GM12864 (cell line): ENCODE measurements around the gene TPST1.
"Not testable (repeated sequence)": the region's sequence is repeated elsewhere in the genome, so short reads cannot be mapped to it uniquely, and the experiment has no call there.

ENCODE experiments used
- DNase-seq: peaks from one replicate; pipeline ENCODE4 v3.0.0-alpha.2; 2011; ENCODE audit warnings: low read depth
- H3K4me3 ChIP-seq: 2 replicates; pipeline ENCODE4 v1.5.1; 2011; ENCODE audit warnings: mild to moderate bottlenecking, low read depth, low read length, control low read depth
- CTCF ChIP-seq: IDR thresholded peaks from 2 replicates; pipeline ENCODE4 v1.5.1; 2011; ENCODE audit warnings: low read depth, mild to moderate bottlenecking, moderate library complexity, low read length, control low read depth, inconsistent platforms; ENCODE audit errors: missing control alignments

TPST1 gene

DNA sequence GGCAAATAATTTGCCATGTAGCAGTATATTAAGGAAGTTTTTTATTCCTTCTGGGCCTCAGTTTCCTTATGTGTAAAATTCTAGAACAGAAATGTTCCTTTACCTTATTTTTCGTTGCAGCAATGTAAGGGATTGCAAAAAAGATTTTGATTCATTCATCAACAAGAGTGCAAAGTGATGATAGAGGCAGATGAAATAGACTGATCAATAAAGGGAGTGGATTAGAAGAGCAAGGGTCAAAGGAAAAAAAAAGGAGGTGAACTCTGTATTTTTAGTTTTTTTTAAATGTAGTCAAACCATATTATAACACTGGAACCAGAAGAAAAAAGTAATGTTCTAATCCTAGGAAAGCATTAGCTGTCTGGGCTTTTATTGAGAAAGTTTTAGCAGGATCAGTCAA is 14.7 kb downstream of the TPST1 start:
- no peak overlapping the region for H3K4me3 ChIP-seq
- DNase-seq = no peak
- no peak for TF ChIP-seq CTCF

DNA sequence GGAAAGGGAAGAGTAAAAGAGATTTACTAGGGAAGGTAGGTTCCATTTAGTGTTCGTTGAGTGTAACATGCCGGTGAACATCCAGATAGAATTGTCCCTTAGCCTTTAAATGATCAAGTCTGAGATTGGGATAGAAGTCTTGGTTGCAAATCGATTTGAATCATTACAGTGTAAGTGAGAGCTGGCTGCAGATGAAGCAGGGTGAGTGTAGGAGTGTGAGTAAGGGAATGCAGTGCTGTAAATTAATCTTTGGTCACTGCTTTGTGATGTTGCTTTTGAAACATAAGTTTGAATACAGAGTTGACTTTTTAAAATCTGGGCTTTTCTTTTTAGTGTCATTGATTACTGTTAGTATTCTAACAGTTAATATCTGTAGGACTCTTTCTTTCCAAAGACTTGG is 16.3 kb downstream of the TPST1 start:
- no peak for TF ChIP-seq CTCF
- no peak for DNase-seq
- H3K4me3 ChIP-seq = no peak overlapping the region

DNA sequence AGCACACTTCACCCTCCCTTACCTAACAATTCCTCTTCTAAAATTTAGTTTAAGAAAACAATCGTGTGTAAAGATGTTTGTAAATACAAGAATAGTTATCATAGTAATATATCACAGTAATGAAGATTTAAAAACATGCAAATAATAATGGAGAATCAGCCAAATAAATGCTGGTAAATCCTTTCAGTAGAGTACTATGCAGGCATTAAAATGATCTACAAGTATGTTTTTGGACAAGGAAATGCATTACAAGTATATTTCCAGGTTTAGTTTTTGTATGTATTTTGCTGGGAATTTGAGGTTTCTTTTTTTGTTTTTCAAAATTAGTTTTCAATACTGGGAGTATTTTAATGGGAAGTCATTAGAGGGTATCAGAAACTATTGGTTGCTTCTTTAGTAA is 22.7 kb downstream of the TPST1 start:
- no peak overlapping the region for H3K4me3 ChIP-seq
- no peak for DNase-seq
- no peak for TF ChIP-seq CTCF

GRCh38 chr7:66231326-66232216 is 26.4 kb downstream of the TPST1 start:
- DNase-seq = not testable (repeated sequence)

DNA sequence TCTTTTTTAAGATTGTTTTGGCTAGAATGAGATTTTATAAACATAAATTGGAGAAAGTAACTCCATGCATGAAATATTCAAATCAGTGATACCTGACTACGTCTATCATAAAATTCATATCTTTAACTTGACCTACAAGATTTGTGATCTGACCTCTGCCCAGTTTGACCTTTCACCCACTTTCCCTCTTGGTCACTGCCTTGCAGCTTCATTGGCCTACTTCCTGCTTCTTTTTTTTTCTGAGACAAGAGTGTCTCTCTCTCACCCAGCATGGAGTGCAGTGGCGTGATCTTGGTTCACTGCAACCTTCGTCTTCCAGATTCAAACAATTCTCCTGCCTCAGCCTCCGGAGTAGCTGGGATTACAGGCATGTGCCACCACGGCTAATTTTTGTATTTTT is 28.5 kb downstream of the TPST1 start:
- no peak overlapping the region for H3K4me3 ChIP-seq
- DNase-seq = no peak
- TF ChIP-seq CTCF = no peak

More at GRCh38 chr7:66231326-66232216, 26.4 kb downstream of the TPST1 start:
- not testable (repeated sequence) for H3K4me3 ChIP-seq

GRCh38 chr7:66236713-66237303 is 31.7 kb downstream of the TPST1 start:
- DNase-seq = no peak
- no peak for TF ChIP-seq CTCF
- no peak overlapping the region for H3K4me3 ChIP-seq

DNA sequence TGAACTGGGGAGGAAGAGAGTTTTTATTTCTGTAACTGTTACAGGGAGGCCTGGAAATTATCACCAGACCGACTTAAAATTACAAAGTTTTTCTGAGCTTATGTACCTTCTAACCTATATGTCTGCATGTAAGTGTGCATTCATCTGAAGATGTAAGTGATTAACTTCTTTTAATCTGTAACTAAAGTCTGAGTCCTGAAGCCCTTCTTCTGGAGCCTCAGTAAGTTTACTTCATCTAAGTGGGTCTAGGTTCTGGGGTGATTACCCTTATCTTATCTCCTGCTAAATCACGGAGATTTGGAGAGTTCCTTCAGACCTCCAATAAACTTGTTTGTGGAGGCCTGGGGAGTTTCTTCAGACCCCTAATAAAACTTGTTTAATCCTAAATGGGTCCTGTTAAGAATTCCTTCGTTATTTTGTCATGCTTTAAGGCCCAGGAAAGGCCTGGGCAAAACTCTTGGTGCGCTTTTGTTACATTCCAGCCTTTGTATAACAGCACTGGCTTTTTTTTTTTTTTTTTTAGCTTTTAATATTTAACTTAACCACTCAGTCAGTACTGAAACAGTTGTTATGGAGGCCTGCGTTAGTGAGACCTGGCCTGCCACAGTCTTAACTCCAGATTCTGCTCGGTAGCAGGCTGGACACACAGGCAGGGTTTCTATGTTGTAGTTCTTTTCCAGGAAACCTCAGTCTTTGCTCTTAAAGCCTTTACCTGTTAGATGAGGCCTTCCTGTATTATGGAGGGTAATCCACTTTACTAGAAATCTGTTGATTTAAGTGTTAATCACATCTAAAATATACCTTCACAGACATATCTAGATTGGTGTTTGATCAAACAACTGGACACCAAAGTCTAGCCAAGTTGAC is 33.0 kb downstream of the TPST1 start:
- no peak for TF ChIP-seq CTCF
- no peak overlapping the region for H3K4me3 ChIP-seq
- DNase-seq = no peak
